OCI-LY7 (cell line): ENCODE data around the gene ANLN. TPM values are rescaled to one million over a fixed set of nuclear protein-coding genes. Genes with fewer than 3 reads are reported as not detected.

Source experiments
- BruUV-seq: library from RNA; stranded (reverse); fragments of 400-500 nt; replicated peaks from 2 replicates; lab custom pipeline; 2021; lab: Mats Ljungman, UMichigan
- CTCF ChIA-PET: fragments of 300-600 bp; sonication (Branson Sonifier 250); formaldehyde crosslinking; loops from one replicate; lab custom pipeline; 2022; ENCODE audit warnings: antibody characterized with exemption; ENCODE audit not compliant: unreplicated experiment; lab: Charles Lee
- POLR2A ChIA-PET: fragments of 300-600 bp; sonication (Branson Sonifier 250); formaldehyde crosslinking; loops from one replicate; lab custom pipeline; 2022; ENCODE audit warnings: antibody characterized with exemption; lab: Charles Lee
- DNase-seq: peaks from one replicate; pipeline ENCODE4 v3.0.0-alpha.2; 2015; ENCODE audit warnings: low spot score
- H2AFZ ChIP-seq: fragments of 200-600 bp; sonication (generic), shearing (Covaris generic); 2 replicates; pipeline ENCODE4 v1.6.1; 2014; ENCODE audit warnings: mild to moderate bottlenecking, antibody characterized with exemption, low read length, moderate library complexity
- H3K27ac ChIP-seq: fragments of 200-600 bp; sonication (generic); 2 replicates; pipeline ENCODE4 v1.5.1; 2014; ENCODE audit warnings: mixed run types, low read depth, mild to moderate bottlenecking, moderate library complexity, low read length, inconsistent platforms; ENCODE audit not compliant: poor library complexity, severe bottlenecking
- H3K36me3 ChIP-seq: fragments of 200-600 bp; sonication (generic); 2 replicates; pipeline ENCODE4 v1.6.1; 2014; ENCODE audit warnings: mild to moderate bottlenecking, antibody characterized with exemption, low read length, moderate library complexity, mixed read lengths; ENCODE audit not compliant: insufficient read depth
- H3K4me1 ChIP-seq: fragments of 200-600 bp; sonication (generic); 2 replicates; pipeline ENCODE4 v1.5.1; 2014; ENCODE audit warnings: mild to moderate bottlenecking, low read length; ENCODE audit not compliant: insufficient read depth, poor library complexity, severe bottlenecking
- H3K4me2 ChIP-seq: fragments of 200-600 bp; sonication (generic); 2 replicates; pipeline ENCODE4 v1.6.1; 2014; ENCODE audit warnings: mild to moderate bottlenecking, low read length
- H3K4me3 ChIP-seq: fragments of 200-600 bp; sonication (generic); 2 replicates; pipeline ENCODE4 v1.5.1; 2014; ENCODE audit warnings: mild to moderate bottlenecking, low read depth, low read length; ENCODE audit not compliant: poor library complexity, severe bottlenecking
- H3K79me2 ChIP-seq: fragments of 200-600 bp; sonication (generic); 2 replicates; pipeline ENCODE4 v1.6.1; 2016; ENCODE audit warnings: low read depth, mild to moderate bottlenecking, low read length, moderate library complexity, mixed read lengths; ENCODE audit not compliant: insufficient read depth
- H3K9me2 ChIP-seq: fragments of 200-600 bp; sonication (generic); 2 replicates; pipeline ENCODE4 v1.6.1; 2016; ENCODE audit warnings: mild to moderate bottlenecking, low read length, mixed read lengths; ENCODE audit not compliant: insufficient read depth
- H3K9me3 ChIP-seq: fragments of 200-600 bp; sonication (generic); 2 replicates; pipeline ENCODE4 v1.6.1; 2014; ENCODE audit warnings: mild to moderate bottlenecking, mixed run types, low read length, mixed read lengths
- H4K20me1 ChIP-seq: fragments of 200-600 bp; sonication (generic); 2 replicates; pipeline ENCODE4 v1.6.1; 2014; ENCODE audit warnings: mild to moderate bottlenecking, antibody characterized with exemption, low read length, moderate library complexity, mixed read lengths; ENCODE audit not compliant: insufficient read depth
- EZH2phosphoT487 ChIP-seq: fragments of 200-600 bp; sonication (generic); IDR thresholded peaks from 2 replicates; pipeline ENCODE4 v1.6.1; 2018; ENCODE audit warnings: low read depth, borderline replicate concordance, mild to moderate bottlenecking, mixed run types, antibody characterized with exemption, low read length, moderate library complexity, mixed read lengths
- intact Hi-C: fragments of 100-400 bp; cut with micrococcal nuclease; formaldehyde crosslinking; loops from one replicate; pipeline ENCODE4 v1.10.0; 2022; ENCODE audit not compliant: unreplicated experiment
- total RNA-seq, 2 experiments: library from RNA; depleted of rRNA in 1 of 2; stranded (reverse); fragments of >200 nt in 1 of 2; shearing (Covaris generic) in 1 of 2; gene quantifications; 2 replicates each; pipeline ENCODE4 v1.2.3, GENCODE V29; 2014 to 2022
- TF ChIP-seq, protein P1 (sequence below): fragments of 200-600 bp; sonication (generic); conservative IDR thresholded peaks from 2 replicates; pipeline ENCODE4 v1.5.1; 2014; ENCODE audit warnings: mild to moderate bottlenecking, antibody characterized with exemption, low read length, moderate library complexity, mixed read lengths

ANLN gene
- total RNA-seq, 2 experiments from 2014 or later, result 56.5 to 71.0 TPM

GRCh38 chr7:36497775-36498174, 108.1 kb downstream of the ANLN start:
- Histone ChIP-seq H3K4me3 (no peak overlapping the region), H2AFZ (no peak overlapping the region), H3K9me2 (no peaks in the 10 kb centered on the region), H3K36me3 (no peaks in the 10 kb centered on the region), H4K20me1 (no peaks in the 10 kb centered on the region), H3K79me2 (no peaks in the 10 kb centered on the region), H3K27ac (no peak overlapping the region), H3K4me2 (no peak overlapping the region), H3K9me3 (no peaks in the 10 kb centered on the region), H3K4me1 (no peaks in the 10 kb centered on the region)
- BruUV-seq, result no TSS peak
- no peak for TF ChIP-seq EZH2phosphoT487
- TF ChIP-seq, protein P1, sequence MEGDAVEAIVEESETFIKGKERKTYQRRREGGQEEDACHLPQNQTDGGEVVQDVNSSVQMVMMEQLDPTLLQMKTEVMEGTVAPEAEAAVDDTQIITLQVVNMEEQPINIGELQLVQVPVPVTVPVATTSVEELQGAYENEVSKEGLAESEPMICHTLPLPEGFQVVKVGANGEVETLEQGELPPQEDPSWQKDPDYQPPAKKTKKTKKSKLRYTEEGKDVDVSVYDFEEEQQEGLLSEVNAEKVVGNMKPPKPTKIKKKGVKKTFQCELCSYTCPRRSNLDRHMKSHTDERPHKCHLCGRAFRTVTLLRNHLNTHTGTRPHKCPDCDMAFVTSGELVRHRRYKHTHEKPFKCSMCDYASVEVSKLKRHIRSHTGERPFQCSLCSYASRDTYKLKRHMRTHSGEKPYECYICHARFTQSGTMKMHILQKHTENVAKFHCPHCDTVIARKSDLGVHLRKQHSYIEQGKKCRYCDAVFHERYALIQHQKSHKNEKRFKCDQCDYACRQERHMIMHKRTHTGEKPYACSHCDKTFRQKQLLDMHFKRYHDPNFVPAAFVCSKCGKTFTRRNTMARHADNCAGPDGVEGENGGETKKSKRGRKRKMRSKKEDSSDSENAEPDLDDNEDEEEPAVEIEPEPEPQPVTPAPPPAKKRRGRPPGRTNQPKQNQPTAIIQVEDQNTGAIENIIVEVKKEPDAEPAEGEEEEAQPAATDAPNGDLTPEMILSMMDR, result no peak
- CTCF ChIA-PET, result no interaction called here
- no peak for DNase-seq
- POLR2A ChIA-PET, result no interaction called here
- intact Hi-C loops, result no loop called here

Other genes with a start within 250 kb of the ANLN start
- gene EEPD1, start 236.6 kb upstream of the ANLN start, total RNA-seq (2014; rRNA removed; shearing (Covaris generic)), result 1.7 and 5.1 TPM in 2 replicates
- 6.1 and 8.1 TPM in 2 replicates for gene EEPD1, start 236.6 kb upstream of the ANLN start, total RNA-seq (2022)